ENCODE measurements around the gene ARHGEF28.

ARHGEF28 gene

DNA sequence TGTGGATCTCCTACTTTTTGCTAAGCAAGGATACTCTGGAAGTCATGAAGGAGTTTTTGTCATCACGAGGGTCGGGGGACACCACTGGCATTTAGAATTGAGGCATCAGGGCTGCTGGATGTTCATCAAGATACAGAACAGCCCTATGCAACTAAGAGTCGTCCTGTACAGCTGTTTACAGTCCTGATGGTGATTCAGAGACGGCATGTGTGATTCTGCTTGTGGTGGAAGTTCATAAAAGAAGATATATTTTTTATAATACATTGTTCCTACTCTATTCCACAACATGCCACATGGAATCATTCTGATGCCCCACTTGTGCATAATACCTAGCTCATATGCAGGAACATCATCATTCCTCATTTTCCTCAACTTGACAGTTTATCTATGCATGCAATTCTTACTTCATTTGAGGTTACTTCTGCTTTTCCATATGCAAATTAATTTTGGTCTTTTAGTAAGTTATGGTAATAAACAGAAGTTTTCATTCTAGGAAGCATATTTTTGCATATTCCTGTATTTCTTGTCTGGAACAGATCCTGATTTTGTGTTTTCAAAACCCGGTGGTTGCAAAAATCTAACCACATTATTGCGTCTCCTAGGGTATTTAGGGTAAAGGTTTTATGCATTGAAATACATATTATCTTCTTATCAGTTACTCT, 155.2 kb downstream of the ARHGEF28 start:
- TF ChIP-seq, protein P1, sequence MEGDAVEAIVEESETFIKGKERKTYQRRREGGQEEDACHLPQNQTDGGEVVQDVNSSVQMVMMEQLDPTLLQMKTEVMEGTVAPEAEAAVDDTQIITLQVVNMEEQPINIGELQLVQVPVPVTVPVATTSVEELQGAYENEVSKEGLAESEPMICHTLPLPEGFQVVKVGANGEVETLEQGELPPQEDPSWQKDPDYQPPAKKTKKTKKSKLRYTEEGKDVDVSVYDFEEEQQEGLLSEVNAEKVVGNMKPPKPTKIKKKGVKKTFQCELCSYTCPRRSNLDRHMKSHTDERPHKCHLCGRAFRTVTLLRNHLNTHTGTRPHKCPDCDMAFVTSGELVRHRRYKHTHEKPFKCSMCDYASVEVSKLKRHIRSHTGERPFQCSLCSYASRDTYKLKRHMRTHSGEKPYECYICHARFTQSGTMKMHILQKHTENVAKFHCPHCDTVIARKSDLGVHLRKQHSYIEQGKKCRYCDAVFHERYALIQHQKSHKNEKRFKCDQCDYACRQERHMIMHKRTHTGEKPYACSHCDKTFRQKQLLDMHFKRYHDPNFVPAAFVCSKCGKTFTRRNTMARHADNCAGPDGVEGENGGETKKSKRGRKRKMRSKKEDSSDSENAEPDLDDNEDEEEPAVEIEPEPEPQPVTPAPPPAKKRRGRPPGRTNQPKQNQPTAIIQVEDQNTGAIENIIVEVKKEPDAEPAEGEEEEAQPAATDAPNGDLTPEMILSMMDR (IDR thresholded peaks at IDR 0.05; ENCODE audit: low read depth, low read length), result no peak
- peaks cover 58% of the 10 kb centered on the region for H3K36me3 ChIP-seq

DNA sequence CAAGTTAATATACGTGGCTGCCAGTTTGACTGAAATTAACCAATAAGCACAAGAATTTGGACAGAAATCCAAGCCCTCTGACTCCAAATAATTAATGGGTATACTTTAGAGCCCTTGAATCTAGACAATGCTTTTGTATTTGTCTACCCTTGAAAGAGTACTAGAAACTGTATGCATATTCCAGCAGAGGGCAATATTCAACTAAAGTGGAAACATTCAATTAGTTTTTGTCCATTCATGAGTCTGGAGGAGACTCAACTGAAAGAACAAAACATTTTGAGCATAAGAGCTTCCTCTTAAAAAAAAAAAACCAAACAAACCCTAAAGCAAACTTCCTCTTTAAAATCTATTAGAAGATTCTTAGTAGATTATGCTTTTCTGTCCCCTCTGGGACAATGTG, 157.8 kb downstream of the ARHGEF28 start:
- H3K4me1 ChIP-seq, result peaks cover 12% of the 10 kb centered on the region
- H3K4me3 ChIP-seq (ENCODE audit: low read depth, low read length), result no peak overlapping the region
- no peaks in the 10 kb centered on the region for H3K9me3 ChIP-seq
- no peaks in the 10 kb centered on the region for H3K27me3 ChIP-seq
- TF ChIP-seq, protein P1 (IDR thresholded peaks at IDR 0.05; ENCODE audit: low read depth, low read length), result peak; percentile 44
- peaks cover 52% of the 10 kb centered on the region for H3K36me3 ChIP-seq
- no peak for DNase-seq

More for the DNA sequence above, 155.2 kb downstream of the ARHGEF28 start:
- H3K4me3 ChIP-seq (ENCODE audit: low read depth, low read length), result no peak overlapping the region
- no peaks in the 10 kb centered on the region for H3K27me3 ChIP-seq
- no peaks in the 10 kb centered on the region for H3K9me3 ChIP-seq
- no peak for DNase-seq
- H3K4me1 ChIP-seq, result peaks cover 12% of the 10 kb centered on the region

DNA sequence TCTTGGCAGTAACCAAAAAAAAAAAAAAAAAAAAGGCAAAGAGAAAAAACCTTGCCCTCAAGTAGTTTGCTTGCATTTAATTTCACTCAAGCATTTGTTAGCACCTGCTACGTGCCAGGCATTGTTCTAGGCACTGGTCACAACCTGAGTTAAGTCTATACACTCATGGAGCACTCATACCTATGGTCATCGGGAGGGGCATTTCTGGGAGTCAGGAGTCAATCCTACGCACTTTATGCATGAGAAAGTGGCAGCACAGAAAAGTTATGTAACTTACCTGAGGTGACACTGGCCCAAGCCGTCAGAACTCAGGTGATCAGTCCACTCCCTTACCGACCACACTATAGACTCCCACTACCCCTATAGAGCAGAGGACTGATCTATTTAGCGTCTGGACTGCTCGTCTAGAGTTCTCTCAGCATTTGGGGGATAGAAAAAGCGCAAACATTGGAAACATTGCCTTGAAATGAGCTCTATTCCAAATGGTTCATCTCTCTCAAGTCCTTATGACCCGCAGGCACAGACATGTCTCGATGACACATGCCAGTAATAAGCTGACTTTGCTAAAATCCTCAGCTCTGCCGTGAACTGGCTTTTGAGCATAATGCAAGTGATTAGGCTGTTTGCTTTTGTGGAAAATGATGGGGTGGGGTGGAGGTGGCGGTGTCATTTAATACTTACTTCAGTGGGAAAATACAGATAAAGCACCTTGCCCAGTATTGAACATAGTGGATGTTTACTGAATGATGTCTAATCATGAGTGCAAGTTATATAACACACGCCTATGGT, 160.2 kb downstream of the ARHGEF28 start:
- TF ChIP-seq, protein P1 (IDR thresholded peaks at IDR 0.05; ENCODE audit: low read depth, low read length), result no peak
- no peaks in the 10 kb centered on the region for H3K27me3 ChIP-seq

DNA sequence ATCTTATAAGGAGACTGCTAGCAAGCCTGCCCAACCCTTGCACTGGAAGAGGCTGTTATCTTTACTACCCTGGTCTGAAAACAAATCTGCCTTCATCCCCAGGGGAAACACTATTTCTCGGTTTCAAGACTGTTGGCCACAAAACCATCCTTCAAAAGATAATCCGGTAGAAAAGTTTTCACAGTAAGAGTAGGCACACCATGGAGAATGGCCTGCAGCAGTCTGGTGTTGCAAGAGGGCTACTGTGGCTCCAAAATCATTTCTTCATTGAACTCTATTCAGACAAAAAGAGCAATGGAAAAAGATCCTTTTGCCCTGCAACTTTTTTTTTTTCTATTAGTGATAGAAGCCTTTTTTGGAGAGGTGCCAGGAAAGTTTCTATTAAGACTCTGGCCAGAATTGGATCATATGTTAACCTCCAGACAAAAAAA, 163.9 kb downstream of the ARHGEF28 start:
- H3K4me3 ChIP-seq (ENCODE audit: low read depth, low read length), result no peak overlapping the region
- H3K9me3 ChIP-seq, result no peaks in the 10 kb centered on the region
- H3K36me3 ChIP-seq, result peaks cover 27% of the 10 kb centered on the region
- no peak for DNase-seq
- H3K27me3 ChIP-seq, result no peaks in the 10 kb centered on the region
- TF ChIP-seq, protein P1 (IDR thresholded peaks at IDR 0.05; ENCODE audit: low read depth, low read length), result no peak
- H3K4me1 ChIP-seq, result peaks cover 32% of the 10 kb centered on the region

More for the DNA sequence above, 160.2 kb downstream of the ARHGEF28 start:
- H3K4me1 ChIP-seq, result peaks cover 18% of the 10 kb centered on the region
- H3K9me3 ChIP-seq, result no peaks in the 10 kb centered on the region
- DNase-seq, result no peak
- H3K36me3 ChIP-seq, result peaks cover 36% of the 10 kb centered on the region
- H3K4me3 ChIP-seq (ENCODE audit: low read depth, low read length), result no peak overlapping the region

DNA sequence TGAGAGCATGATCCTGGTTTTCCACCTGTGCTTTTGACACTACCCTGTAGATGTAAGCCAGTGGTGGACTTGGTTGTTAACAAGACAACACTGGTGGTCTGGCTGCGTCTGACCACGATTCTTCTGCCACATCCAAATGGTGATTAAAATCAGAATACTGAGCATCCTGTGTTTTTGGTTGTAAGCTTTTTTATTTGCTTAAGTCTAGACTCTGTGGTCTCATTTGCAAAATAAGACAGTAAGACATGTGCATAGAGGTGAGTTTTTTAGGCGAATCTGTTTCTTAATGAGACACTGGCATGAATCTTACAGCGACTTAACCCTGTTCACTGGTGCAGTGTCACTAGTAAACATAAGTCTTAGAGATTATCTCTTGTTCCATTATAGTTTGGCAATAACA, 165.4 kb downstream of the ARHGEF28 start:
- TF ChIP-seq, protein P1 (IDR thresholded peaks at IDR 0.05; ENCODE audit: low read depth, low read length), result no peak
- Histone ChIP-seq H3K4me3 (ENCODE audit: low read depth, low read length) (no peak overlapping the region), H3K9me3 (no peaks in the 10 kb centered on the region), H3K36me3 (peaks cover 29% of the 10 kb centered on the region), H3K4me1 (peaks cover 32% of the 10 kb centered on the region), H3K27me3 (no peaks in the 10 kb centered on the region)
- no peak for DNase-seq

Measured in BE2C (cell line).